Upper lobe of left lung (tissue), 4 donors: Measurements from ENCODE around the gene VN1R5.

Source experiments
- EP300 ChIP-seq, 4 donors: sonication (generic); formaldehyde crosslinking; IDR thresholded peaks; one replicate each; pipeline ENCODE4 v1.5.1; 2017; ENCODE audit warnings: antibody characterized with exemption in 4 of 4, control low read depth in 2 of 4
- POLR2A ChIP-seq, 4 donors: fragments of 450-650 bp; IDR thresholded peaks; one replicate each; pipeline ENCODE4 v1.5.1; 2016 to 2017; ENCODE audit warnings: antibody characterized with exemption in 4 of 4, mild to moderate bottlenecking in 2 of 4
- POLR2AphosphoS5 ChIP-seq, 2 donors: sonication (generic); formaldehyde crosslinking; IDR thresholded peaks; one replicate each; pipeline ENCODE4 v1.5.1; 2017; ENCODE audit warnings: antibody characterized with exemption in 2 of 2
- TF ChIP-seq, protein P1 (sequence below), 6 experiments: fragments of 450-650 bp in 4 of 6; fragments of 200-600 bp in 2 of 6; sonication (generic) in 2 of 6; IDR thresholded peaks; one replicate each; pipeline ENCODE4 v1.5.1; 2016 to 2019; ENCODE audit warnings: antibody characterized with exemption in 6 of 6

DNA sequence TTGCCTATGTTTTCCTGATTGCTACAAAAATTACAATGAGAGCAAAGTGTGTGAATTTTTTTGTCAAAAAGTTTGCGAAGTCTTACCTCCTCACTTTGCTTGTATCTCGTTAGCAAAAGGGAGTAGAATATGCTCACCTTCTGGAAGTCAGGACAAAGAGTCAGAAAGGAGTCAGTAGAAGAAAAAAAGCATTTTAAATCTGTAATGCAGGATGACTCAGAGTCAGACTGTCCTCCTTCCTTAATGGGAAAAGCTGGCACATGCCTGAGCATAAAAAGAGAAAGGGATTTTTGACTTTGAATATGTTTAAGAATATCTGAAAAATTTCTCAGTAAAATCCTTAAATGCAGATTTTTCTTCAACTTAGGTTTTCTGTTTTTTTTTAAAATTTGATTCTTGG, 14.2 kb upstream of the VN1R5 start:
- TF ChIP-seq, protein P1, sequence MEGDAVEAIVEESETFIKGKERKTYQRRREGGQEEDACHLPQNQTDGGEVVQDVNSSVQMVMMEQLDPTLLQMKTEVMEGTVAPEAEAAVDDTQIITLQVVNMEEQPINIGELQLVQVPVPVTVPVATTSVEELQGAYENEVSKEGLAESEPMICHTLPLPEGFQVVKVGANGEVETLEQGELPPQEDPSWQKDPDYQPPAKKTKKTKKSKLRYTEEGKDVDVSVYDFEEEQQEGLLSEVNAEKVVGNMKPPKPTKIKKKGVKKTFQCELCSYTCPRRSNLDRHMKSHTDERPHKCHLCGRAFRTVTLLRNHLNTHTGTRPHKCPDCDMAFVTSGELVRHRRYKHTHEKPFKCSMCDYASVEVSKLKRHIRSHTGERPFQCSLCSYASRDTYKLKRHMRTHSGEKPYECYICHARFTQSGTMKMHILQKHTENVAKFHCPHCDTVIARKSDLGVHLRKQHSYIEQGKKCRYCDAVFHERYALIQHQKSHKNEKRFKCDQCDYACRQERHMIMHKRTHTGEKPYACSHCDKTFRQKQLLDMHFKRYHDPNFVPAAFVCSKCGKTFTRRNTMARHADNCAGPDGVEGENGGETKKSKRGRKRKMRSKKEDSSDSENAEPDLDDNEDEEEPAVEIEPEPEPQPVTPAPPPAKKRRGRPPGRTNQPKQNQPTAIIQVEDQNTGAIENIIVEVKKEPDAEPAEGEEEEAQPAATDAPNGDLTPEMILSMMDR (IDR thresholded peaks at IDR 0.05): no peak
- TF ChIP-seq POLR2A (IDR thresholded peaks at IDR 0.05) (no peak), EP300 (IDR thresholded peaks at IDR 0.05) (no peak), POLR2AphosphoS5 (IDR thresholded peaks at IDR 0.05) (no peak)
